ENCODE measurements around the gene HPX.

GRCh38 chr11:6486938-6487337, 46.2 kb upstream of the HPX start:
- TF ChIP-seq POLR2A (IDR thresholded peaks at IDR 0.05; ENCODE audit: extremely low read depth, insufficient read length) (no peak), MYC (IDR thresholded peaks at IDR 0.05; ENCODE audit: low read depth, low read length) (no peak), CTCF (IDR thresholded peaks at IDR 0.05; ENCODE audit: low read depth, low read length) (no peak), MAX (IDR thresholded peaks at IDR 0.05; ENCODE audit: low read depth, low read length) (no peak)
